Activated CD4-positive, alpha-beta memory T cell treated with anti-CD3 and anti-CD28 coated beads, Interleukin-2, amount 10 ng/mL, durations not matched to agents 7 days and 5 days (primary cell): ENCODE results near the gene DIAPH1. TPM values are rescaled to one million over a fixed set of nuclear protein-coding genes. Genes with fewer than 3 reads are reported as not detected.

Experiments used
- CTCF ChIA-PET: fragments of 350-600 bp; sonication (Branson Sonifier 250); formaldehyde crosslinking; loops from one replicate; lab custom pipeline; 2021; ENCODE audit warnings: antibody characterized with exemption, inconsistent platforms; lab: Charles Lee
- POLR2A ChIA-PET: fragments of 350-600 bp; sonication (Branson Sonifier 250); formaldehyde crosslinking; loops from one replicate; lab custom pipeline; 2021; ENCODE audit warnings: antibody characterized with exemption; lab: Charles Lee
- DNase-seq: peaks from one replicate; pipeline ENCODE4 v3.0.0-alpha.2; 2020
- H3K27ac Mint-ChIP-seq: one replicate; pipeline ENCODE4 v1.8.0; 2021; ENCODE audit warnings: mild to moderate bottlenecking, mixed read lengths
- H3K27me3 Mint-ChIP-seq: one replicate; pipeline ENCODE4 v1.8.0; 2021; ENCODE audit warnings: mixed read lengths
- H3K36me3 Mint-ChIP-seq: one replicate; pipeline ENCODE4 v1.8.0; 2021; ENCODE audit warnings: low read depth, mixed read lengths
- H3K4me1 Mint-ChIP-seq: one replicate; pipeline ENCODE4 v1.8.0; 2021; ENCODE audit warnings: mixed read lengths
- H3K4me3 Mint-ChIP-seq: one replicate; pipeline ENCODE4 v1.8.0; 2021; ENCODE audit warnings: mild to moderate bottlenecking, mixed read lengths
- H3K9me3 Mint-ChIP-seq: one replicate; pipeline ENCODE4 v1.8.0; 2021; ENCODE audit warnings: mixed read lengths
- total RNA-seq, 2 experiments: library from RNA; stranded (reverse); gene quantifications; one replicate each; pipeline ENCODE4 v1.2.3, GENCODE V29; 2021

Gene DIAPH1
- total RNA-seq, 2 experiments from 2014 or later: 317 to 323 TPM

DNA sequence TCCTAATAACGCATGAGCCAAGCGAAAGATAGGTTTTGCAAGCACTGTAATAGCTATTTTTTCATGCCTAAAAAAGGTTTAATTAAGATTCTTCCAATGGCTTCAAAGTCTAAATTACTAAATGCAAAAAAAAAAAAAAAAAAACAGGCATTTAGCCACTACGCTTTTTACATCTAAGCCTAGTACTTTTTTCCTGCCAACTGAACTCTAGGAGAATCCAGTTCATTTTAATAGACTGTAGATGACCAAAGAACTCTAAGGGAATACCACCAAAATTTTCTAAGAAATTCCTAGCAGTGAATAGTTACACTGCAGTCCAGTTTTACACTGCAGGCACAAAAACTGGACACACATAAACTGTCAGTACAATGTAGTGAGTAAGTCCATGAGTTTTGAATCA, 9.8 kb downstream of the DIAPH1 start:
- Mint-ChIP-seq H3K36me3 (peaks cover 53% of the 10 kb centered on the region), H3K9me3 (no peaks in the 10 kb centered on the region), H3K4me3 (no peak overlapping the region), H3K27me3 (no peaks in the 10 kb centered on the region), H3K4me1 (peaks cover 77% of the 10 kb centered on the region), H3K27ac (peak overlapping the region; percentile 94)
- no peak for DNase-seq
- ChIA-PET POLR2A (interaction anchor here (0.7 to 6.8 kb wide), 7 partner anchors 9 to 1207 kb away, joined by 3 to 123 read pairs (median 7); partner anchors contain the start of genes ANKHD1, DELE1, DIAPH1 and HDAC3), CTCF (interaction anchor here (0.6 to 14.6 kb wide), 10 partner anchors 8 to 352 kb away, joined by 3 to 198 read pairs (median 4); partner anchors contain the start of gene DIAPH1)

DNA sequence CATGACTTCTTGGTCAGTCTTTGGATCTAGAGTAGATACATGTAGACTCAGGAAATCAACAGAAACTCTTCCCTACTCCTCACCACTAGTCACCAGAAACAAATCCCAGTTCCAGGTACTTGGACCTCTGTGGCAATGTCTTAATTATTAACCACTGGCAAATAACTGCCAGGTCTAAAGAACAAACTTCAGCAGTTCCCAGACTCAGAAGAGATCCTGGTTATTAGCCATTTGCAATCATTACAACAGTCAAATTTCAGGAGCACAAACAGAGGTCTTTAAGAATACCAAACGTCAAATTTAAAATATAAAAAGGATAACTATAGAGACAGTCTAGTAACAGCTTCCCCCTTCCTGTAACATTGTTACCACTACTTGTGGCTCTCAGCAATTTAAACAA, 10.2 kb downstream of the DIAPH1 start:
- ChIA-PET POLR2A (interaction anchor here (0.7 to 6.8 kb wide), 8 partner anchors 9 to 1207 kb away, joined by 3 to 123 read pairs (median 5); partner anchors contain the start of genes ANKHD1, DELE1, DIAPH1 and HDAC3), CTCF (interaction anchor here (0.6 to 14.6 kb wide), 9 partner anchors 9 to 83 kb away, joined by 3 to 198 read pairs (median 5); partner anchors contain the start of genes DIAPH1, HDAC3 and RELL2)
- no peak for DNase-seq
- Mint-ChIP-seq H3K4me3 (peak overlapping the region; percentile 21), H3K27me3 (no peaks in the 10 kb centered on the region), H3K27ac (peak overlapping the region; percentile 94), H3K4me1 (peaks cover 77% of the 10 kb centered on the region), H3K36me3 (peaks cover 50% of the 10 kb centered on the region), H3K9me3 (no peaks in the 10 kb centered on the region)

DNA sequence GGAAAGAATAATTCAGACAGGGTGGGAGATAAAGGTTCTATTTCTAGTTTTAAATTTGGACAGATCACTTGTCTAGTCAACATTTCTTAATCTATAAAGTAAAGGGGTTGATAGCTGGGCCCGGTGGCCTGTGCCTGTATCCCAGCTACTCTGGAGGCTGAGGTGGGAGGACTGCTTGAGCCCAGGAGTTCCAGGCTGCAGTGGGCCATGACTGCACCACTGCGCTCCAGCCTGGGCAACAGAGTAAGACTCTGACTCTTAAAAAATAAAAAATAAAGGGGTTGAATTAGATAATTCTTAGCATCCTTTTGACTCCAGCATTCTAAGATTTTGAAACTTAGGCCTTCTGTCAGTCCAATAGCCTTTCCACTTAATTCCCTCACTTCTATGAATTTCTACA, 10.8 kb downstream of the DIAPH1 start:
- Mint-ChIP-seq H3K4me3 (peak overlapping the region; percentile 63), H3K27ac (peak overlapping the region; percentile 94), H3K36me3 (peaks cover 46% of the 10 kb centered on the region), H3K4me1 (peaks cover 77% of the 10 kb centered on the region), H3K9me3 (no peaks in the 10 kb centered on the region), H3K27me3 (no peaks in the 10 kb centered on the region)
- DNase-seq: no peak
- CTCF ChIA-PET: interaction anchor here (0.9 to 14.6 kb wide), 5 partner anchors 9 to 84 kb away, joined by 4 to 198 read pairs (median 22); partner anchors contain the start of genes DIAPH1, HDAC3 and RELL2
- POLR2A ChIA-PET: interaction anchor here (0.7 to 6.8 kb wide), 7 partner anchors 9 to 1206 kb away, joined by 3 to 123 read pairs (median 10); partner anchors contain the start of genes ANKHD1, DELE1, DIAPH1 and HDAC3

DNA sequence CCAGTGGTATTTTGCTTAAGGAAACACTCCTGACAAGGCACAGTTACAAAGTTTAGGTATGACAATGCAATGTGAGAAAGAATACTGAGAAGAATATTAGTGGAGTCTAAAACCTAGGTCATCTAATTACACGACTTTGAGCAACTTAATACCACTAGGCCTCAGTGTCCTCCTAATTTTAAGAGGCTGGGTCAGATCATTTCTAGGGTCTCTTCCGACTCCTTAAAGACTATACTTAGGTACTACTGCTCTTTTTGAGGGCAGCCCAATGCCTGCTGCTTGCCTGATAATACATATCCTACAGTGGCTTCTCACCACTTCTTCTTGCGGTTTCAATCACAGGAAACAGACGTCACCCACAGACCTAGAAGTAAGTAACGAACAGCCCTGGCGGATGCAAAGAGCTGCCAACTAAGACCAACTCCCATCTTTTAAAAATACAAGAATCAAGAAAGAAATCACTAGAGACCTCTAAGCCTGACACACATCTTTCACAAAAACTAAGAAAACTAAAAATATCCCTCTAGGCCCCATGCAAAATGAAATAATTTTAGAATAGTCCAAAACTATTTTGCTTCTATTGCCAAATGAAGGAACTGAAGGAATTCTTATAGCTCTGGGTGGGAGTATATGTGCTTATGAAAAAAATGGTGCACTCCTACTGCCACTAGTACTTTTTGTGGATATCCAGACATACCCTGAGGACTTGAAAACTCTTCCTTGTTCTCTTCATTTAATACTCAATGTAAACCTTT, 13.1 kb downstream of the DIAPH1 start:
- peaks cover 36% of the 10 kb centered on the region for H3K36me3 Mint-ChIP-seq
- CTCF ChIA-PET: interaction anchor here (1.3 to 14.6 kb wide), 7 partner anchors 12 to 48 kb away, joined by 4 to 198 read pairs (median 7); partner anchors contain the start of genes DIAPH1, HDAC3 and RELL2
- H3K4me3 Mint-ChIP-seq: peak overlapping the region; percentile 63
- DNase-seq: peak; percentile 84
- peak overlapping the region; percentile 94 for H3K27ac Mint-ChIP-seq
- H3K9me3 Mint-ChIP-seq: no peaks in the 10 kb centered on the region
- H3K4me1 Mint-ChIP-seq: peaks cover 78% of the 10 kb centered on the region
- no peaks in the 10 kb centered on the region for H3K27me3 Mint-ChIP-seq
- POLR2A ChIA-PET: interaction anchor here (0.6 to 6.8 kb wide), 9 partner anchors 8 to 88 kb away, joined by 3 to 123 read pairs (median 7); partner anchors contain the start of genes DIAPH1, HDAC3 and RELL2

DNA sequence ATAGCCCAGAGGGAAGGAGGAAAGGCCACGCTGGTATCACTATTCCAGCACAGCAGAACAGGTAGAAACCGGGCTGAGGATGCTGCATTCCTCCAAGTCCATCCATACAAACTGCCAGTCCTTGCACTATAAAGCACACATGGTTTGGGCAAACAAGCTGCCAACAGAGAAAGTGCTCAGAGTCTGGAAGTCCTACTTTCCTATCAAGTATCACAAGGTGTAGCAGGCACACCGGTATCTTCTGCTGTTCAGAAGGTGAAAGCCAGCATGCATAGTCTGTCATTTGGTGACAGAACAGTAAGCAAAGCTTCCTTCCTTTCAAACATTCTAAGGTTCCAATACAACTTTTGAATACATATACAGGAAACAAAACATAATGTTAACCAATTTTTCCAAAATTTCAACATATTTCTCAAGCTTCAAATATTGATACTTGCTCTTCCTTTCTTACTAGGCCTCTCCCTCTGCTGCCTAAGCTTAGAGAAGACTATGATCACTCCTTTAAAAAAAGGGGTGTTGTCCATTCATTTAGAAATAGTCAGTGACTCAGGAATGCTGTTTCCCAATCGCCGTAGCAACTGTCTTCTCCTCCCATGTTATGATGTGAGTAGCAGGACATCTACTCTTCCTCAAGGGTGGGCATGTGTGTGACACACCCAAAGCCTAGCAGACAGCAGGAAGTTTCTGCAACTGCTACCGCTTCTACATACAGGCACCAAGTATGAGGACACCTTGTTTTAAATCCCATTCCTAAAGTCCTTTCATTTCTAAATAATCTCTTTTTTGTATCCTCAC, 14.7 kb downstream of the DIAPH1 start:
- H3K4me3 Mint-ChIP-seq: peak overlapping the region; percentile 68
- DNase-seq: peak; percentile 25
- H3K4me1 Mint-ChIP-seq: peaks cover 82% of the 10 kb centered on the region
- ChIA-PET POLR2A (interaction anchor here (1.0 to 4.9 kb wide), 4 partner anchors 10 to 32 kb away, joined by 3 to 57 read pairs (median 21); partner anchors contain the start of genes DIAPH1, HDAC3 and RELL2), CTCF (interaction anchor here (0.7 to 14.6 kb wide), 6 partner anchors 9 to 40 kb away, joined by 3 to 198 read pairs (median 10); partner anchors contain the start of gene DIAPH1)
- peaks cover 40% of the 10 kb centered on the region for H3K36me3 Mint-ChIP-seq
- H3K9me3 Mint-ChIP-seq: no peaks in the 10 kb centered on the region
- no peaks in the 10 kb centered on the region for H3K27me3 Mint-ChIP-seq
- H3K27ac Mint-ChIP-seq: peak overlapping the region; percentile 94

DNA sequence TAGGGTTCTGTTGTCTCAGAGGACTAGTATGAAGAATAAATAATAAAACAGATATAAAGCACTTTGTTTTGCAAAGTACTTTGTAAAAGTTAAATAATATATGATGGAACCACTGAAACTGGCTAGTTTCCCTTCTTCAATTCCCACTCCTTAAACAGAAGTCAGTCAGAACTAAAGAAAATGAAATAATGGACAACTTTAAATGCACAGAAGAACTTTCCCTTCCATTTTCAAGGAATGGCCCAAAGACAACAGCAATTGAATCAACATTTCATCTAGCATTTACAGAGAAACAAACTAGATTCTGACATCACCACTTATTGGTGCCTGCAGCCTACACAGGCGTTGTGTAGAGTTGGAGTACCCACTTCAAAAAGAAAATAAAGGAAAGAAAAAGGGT, 16.2 kb downstream of the DIAPH1 start:
- no peaks in the 10 kb centered on the region for H3K9me3 Mint-ChIP-seq
- H3K36me3 Mint-ChIP-seq: peaks cover 37% of the 10 kb centered on the region
- H3K4me1 Mint-ChIP-seq: peaks cover 83% of the 10 kb centered on the region
- peak overlapping the region; percentile 70 for H3K27ac Mint-ChIP-seq
- no peak overlapping the region for H3K4me3 Mint-ChIP-seq
- POLR2A ChIA-PET: interaction anchor here (1.0 to 4.9 kb wide), 4 partner anchors 9 to 34 kb away, joined by 3 to 57 read pairs (median 20); partner anchors contain the start of genes DIAPH1, HDAC3 and RELL2
- CTCF ChIA-PET: interaction anchor here (1.1 to 14.6 kb wide), 7 partner anchors 10 to 39 kb away, joined by 3 to 198 read pairs (median 9); partner anchors contain the start of genes DIAPH1, HDAC3 and RELL2
- DNase-seq: no peak
- no peaks in the 10 kb centered on the region for H3K27me3 Mint-ChIP-seq

DNA sequence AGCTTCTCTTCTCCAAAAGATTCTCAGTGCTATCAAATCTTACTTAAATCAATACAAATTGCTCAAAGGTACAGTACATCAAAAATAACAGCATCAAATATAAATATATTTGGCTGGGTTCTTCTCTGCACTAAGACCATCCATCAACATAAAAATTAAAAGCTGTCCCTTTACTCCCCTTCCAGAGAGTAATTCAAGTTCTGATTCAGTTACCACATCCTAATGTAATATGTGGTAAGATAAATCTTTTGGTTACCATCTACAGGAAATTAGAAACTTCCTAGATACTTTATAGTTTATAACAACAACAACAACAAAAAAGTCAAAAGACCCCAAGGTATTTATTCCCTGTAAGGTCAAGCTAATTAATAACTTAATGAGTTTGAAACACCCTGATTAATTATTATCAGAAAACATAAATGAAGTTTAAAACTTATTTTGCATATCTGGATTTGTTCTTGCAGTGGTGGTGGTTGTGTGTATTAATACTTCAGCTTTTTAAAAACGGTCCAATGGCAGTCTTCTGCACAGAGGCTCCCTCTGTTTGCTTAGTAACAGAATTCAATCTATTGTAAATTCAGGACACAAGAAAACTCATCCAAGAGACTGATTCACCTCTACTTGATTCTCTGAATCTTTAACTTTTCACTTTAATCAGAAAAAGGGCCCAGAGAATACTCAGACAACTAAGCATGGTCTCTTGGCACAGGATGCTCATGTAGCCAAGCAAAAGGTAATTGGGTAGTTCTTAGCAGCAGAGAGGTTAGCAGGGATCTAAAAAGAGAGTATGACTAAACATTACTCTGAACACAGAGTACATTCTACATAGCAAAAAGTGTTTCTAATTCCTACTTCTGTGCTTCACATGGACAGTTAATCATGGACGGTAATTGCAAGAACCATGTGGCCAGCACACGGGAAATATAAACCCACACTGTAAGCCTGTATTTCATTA, 20.1 kb downstream of the DIAPH1 start:
- Mint-ChIP-seq H3K27ac (peak overlapping the region; percentile 73), H3K4me1 (peaks cover 75% of the 10 kb centered on the region)
- CTCF ChIA-PET: interaction anchor here (1.1 to 14.6 kb wide), 8 partner anchors 11 to 371 kb away, joined by 3 to 198 read pairs (median 6); partner anchors contain the start of genes DIAPH1, HDAC3 and RELL2

DNA sequence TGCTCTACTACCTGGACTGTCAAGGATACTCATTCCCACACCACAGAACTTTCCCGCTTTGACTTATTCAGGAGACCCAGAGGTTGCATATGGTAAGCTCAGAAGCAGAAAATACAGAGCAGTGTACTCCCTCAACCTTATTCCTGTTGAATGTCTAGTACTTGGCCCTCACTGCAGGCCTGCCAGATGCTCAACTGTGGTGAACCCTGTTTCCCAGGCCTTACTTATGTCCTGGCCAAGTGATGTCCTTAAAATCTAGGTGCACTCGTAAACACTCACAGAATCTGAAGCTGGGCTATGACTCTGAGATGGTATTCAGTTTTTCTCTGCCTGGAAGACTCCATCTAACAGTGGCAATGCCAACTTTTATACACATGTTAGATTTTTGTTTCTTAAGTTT, 21.0 kb downstream of the DIAPH1 start:
- Mint-ChIP-seq H3K4me1 (peaks cover 74% of the 10 kb centered on the region), H3K27me3 (no peaks in the 10 kb centered on the region), H3K4me3 (no peak overlapping the region), H3K27ac (peak overlapping the region; percentile 33), H3K9me3 (no peaks in the 10 kb centered on the region), H3K36me3 (peaks cover 54% of the 10 kb centered on the region)
- ChIA-PET CTCF (interaction anchor here (1.1 to 14.6 kb wide), 9 partner anchors 12 to 372 kb away, joined by 3 to 198 read pairs (median 5); partner anchors contain the start of genes DIAPH1, HDAC3 and RELL2), POLR2A (interaction anchor here (1.2 to 3.5 kb wide), 11 partner anchors 9 to 370 kb away, joined by 3 to 46 read pairs (median 5); partner anchors contain the start of genes DIAPH1, FCHSD1, HDAC3 and RELL2)
- DNase-seq: no peak

More for the DNA sequence above, 20.1 kb downstream of the DIAPH1 start:
- DNase-seq: no peak
- Mint-ChIP-seq H3K9me3 (no peaks in the 10 kb centered on the region), H3K36me3 (peaks cover 54% of the 10 kb centered on the region), H3K4me3 (no peak overlapping the region), H3K27me3 (no peaks in the 10 kb centered on the region)
- POLR2A ChIA-PET: interaction anchor here (1.2 to 3.5 kb wide), 11 partner anchors 8 to 369 kb away, joined by 3 to 46 read pairs (median 5); partner anchors contain the start of genes DIAPH1, FCHSD1, HDAC3 and RELL2

DNA sequence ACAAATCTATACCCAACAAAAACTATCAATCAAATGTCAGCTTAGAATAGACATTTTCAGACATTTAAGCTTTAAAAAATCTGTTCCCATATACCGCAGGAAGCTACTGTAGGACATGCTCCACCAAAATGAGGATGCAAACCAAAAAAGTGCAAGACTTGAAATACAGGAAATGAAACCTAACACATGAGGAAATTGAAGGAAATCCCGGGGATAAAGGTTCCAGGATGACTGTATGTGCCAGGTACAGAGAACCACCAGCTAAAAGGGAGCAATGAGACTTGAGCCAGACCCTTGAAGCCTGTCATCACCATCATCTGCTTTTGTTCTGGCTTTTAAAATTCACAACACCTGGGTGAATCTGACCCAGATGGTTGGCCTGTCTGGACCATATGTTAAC, 21.4 kb downstream of the DIAPH1 start:
- DNase-seq: no peak
- POLR2A ChIA-PET: interaction anchor here (1.2 to 3.5 kb wide), 7 partner anchors 9 to 67 kb away, joined by 3 to 46 read pairs (median 7); partner anchors contain the start of genes DIAPH1, HDAC3 and RELL2
- no peaks in the 10 kb centered on the region for H3K27me3 Mint-ChIP-seq
- H3K4me3 Mint-ChIP-seq: no peak overlapping the region
- peaks cover 52% of the 10 kb centered on the region for H3K36me3 Mint-ChIP-seq
- CTCF ChIA-PET: interaction anchor here (1.4 to 14.6 kb wide), 6 partner anchors 20 to 40 kb away, joined by 3 to 198 read pairs (median 9); partner anchors contain the start of genes DIAPH1, HDAC3 and RELL2
- H3K4me1 Mint-ChIP-seq: peaks cover 74% of the 10 kb centered on the region
- H3K27ac Mint-ChIP-seq: peak overlapping the region; percentile 33
- H3K9me3 Mint-ChIP-seq: no peaks in the 10 kb centered on the region

DNA sequence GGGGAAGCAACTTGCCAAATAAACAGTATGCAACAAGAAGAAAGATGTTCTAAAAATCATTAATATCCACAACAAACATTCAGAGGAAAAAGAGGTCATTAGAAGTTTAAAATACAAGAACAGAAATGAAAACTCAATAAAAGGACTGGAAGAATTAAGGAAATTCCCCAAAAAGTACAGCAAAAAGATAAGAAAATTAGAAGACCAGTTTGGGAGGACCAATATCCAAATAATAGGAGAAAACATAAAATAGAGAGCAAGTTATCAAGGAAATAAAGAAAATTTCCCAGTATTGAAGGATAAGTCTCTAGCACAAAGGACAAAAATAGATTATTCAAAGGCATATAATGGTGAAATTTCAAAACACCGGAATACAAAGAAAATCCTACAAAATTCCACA, 21.9 kb downstream of the DIAPH1 start:
- Mint-ChIP-seq H3K9me3 (no peaks in the 10 kb centered on the region), H3K4me1 (peaks cover 74% of the 10 kb centered on the region), H3K36me3 (peaks cover 56% of the 10 kb centered on the region), H3K27me3 (no peaks in the 10 kb centered on the region), H3K4me3 (no peak overlapping the region), H3K27ac (peak overlapping the region; percentile 33)
- DNase-seq: no peak
- POLR2A ChIA-PET: interaction anchor here (1.3 to 3.5 kb wide), 5 partner anchors 9 to 46 kb away, joined by 3 to 46 read pairs (median 7); partner anchors contain the start of genes DIAPH1, HDAC3 and RELL2
- CTCF ChIA-PET: interaction anchor here (1.4 to 14.6 kb wide), 5 partner anchors 20 to 40 kb away, joined by 3 to 198 read pairs (median 10); partner anchors contain the start of genes DIAPH1, HDAC3 and RELL2
